ENCODE data around the gene ARL6IP6.

DNA sequence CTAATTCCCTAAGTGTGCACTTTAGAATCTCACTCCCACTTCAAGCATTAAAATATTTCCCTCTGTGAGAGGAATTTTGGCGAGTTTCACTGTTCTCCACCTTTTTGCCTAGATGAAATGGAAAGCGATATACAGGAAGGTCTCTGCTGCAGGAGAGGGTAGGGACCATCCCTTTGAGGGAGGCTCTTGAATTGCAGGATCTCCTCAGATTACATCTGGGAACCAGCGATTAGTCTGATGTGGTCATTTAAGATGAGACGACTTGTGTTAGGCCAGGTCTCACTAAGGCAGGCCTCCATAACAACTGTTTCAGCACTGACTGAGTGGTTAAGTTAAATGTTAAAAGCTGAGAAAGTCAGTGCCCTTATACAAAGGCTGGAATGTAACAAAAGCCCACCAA lies 74.6 kb downstream of the ARL6IP6 start:
- TF ChIP-seq, protein P1, sequence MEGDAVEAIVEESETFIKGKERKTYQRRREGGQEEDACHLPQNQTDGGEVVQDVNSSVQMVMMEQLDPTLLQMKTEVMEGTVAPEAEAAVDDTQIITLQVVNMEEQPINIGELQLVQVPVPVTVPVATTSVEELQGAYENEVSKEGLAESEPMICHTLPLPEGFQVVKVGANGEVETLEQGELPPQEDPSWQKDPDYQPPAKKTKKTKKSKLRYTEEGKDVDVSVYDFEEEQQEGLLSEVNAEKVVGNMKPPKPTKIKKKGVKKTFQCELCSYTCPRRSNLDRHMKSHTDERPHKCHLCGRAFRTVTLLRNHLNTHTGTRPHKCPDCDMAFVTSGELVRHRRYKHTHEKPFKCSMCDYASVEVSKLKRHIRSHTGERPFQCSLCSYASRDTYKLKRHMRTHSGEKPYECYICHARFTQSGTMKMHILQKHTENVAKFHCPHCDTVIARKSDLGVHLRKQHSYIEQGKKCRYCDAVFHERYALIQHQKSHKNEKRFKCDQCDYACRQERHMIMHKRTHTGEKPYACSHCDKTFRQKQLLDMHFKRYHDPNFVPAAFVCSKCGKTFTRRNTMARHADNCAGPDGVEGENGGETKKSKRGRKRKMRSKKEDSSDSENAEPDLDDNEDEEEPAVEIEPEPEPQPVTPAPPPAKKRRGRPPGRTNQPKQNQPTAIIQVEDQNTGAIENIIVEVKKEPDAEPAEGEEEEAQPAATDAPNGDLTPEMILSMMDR (IDR thresholded peaks at IDR 0.05), result no peak
- TF ChIP-seq POLR2AphosphoS5 (IDR thresholded peaks at IDR 0.05; ENCODE audit: low read depth, low read length) (no peak), SIN3A (IDR thresholded peaks at IDR 0.05; ENCODE audit: borderline replicate concordance, insufficient read depth, low read depth, low read length) (no peak)
- TF ChIP-seq, protein P2, sequence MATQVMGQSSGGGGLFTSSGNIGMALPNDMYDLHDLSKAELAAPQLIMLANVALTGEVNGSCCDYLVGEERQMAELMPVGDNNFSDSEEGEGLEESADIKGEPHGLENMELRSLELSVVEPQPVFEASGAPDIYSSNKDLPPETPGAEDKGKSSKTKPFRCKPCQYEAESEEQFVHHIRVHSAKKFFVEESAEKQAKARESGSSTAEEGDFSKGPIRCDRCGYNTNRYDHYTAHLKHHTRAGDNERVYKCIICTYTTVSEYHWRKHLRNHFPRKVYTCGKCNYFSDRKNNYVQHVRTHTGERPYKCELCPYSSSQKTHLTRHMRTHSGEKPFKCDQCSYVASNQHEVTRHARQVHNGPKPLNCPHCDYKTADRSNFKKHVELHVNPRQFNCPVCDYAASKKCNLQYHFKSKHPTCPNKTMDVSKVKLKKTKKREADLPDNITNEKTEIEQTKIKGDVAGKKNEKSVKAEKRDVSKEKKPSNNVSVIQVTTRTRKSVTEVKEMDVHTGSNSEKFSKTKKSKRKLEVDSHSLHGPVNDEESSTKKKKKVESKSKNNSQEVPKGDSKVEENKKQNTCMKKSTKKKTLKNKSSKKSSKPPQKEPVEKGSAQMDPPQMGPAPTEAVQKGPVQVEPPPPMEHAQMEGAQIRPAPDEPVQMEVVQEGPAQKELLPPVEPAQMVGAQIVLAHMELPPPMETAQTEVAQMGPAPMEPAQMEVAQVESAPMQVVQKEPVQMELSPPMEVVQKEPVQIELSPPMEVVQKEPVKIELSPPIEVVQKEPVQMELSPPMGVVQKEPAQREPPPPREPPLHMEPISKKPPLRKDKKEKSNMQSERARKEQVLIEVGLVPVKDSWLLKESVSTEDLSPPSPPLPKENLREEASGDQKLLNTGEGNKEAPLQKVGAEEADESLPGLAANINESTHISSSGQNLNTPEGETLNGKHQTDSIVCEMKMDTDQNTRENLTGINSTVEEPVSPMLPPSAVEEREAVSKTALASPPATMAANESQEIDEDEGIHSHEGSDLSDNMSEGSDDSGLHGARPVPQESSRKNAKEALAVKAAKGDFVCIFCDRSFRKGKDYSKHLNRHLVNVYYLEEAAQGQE (IDR thresholded peaks at IDR 0.05; ENCODE audit: insufficient read depth in 1 of 2, low read depth in 2 of 2, low read length in 1 of 2), result no peak

Measured in Panc1 (cell line).